ENCODE measurements around the gene ZNF625.

The ZNF625 gene

DNA sequence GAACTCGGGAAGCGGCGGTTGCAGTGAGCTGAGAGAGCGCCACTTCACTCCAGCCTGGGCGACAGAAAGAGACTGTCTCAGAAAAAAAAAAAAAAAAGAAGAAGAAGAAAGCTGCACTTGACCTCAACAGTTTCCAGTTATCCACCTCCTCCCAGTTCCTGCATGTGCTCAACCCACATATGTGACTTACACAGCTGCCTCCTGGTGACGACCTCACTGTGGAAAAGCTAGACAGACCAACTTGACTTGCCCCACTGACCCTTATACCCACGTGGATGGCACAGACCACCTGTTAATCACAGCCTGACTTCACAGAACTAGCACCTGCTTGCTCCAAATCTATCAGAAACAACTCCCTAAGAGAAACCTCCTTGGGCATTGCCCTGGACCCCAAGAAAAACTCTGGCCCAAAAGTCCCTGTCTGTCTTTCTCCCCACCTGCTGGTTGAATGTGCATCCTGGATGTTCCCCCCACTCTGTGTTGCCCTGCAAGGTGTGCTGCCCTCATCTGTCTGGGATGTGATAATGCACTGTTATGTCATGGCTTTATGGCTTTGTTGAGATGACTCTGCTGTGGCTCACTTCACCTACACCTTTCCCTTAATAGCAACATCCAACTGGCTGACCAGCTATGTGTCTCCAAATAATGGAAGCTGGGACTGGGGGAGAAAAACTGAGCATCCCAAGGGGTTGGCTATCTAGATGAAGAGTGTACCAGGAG, 19.2 kb downstream of the ZNF625 start:
- no peak for DNase-seq (ENCODE audit: low spot score)
- TF ChIP-seq, protein P1, sequence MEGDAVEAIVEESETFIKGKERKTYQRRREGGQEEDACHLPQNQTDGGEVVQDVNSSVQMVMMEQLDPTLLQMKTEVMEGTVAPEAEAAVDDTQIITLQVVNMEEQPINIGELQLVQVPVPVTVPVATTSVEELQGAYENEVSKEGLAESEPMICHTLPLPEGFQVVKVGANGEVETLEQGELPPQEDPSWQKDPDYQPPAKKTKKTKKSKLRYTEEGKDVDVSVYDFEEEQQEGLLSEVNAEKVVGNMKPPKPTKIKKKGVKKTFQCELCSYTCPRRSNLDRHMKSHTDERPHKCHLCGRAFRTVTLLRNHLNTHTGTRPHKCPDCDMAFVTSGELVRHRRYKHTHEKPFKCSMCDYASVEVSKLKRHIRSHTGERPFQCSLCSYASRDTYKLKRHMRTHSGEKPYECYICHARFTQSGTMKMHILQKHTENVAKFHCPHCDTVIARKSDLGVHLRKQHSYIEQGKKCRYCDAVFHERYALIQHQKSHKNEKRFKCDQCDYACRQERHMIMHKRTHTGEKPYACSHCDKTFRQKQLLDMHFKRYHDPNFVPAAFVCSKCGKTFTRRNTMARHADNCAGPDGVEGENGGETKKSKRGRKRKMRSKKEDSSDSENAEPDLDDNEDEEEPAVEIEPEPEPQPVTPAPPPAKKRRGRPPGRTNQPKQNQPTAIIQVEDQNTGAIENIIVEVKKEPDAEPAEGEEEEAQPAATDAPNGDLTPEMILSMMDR (IDR thresholded peaks at IDR 0.05; ENCODE audit: extremely low read depth, missing control alignments), result no peak

DNA sequence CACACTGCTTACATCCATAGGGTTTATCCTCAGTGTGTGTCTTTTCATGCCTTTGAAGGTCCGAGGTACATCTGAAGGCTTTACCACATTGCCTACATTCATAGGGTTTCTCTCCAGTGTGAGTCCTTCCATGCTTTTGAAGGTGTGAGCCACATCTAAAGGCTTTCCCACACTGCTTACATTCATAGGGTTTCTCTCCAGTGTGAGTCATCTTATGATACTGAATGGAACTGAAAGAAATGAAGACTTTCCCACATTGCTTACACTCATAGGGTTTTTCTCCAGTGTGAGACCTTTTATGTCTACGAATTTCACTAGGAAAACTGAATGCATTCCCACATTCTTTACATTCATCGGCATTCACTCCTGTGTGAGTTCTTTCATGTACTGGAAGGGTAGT, 23.5 kb downstream of the ZNF625 start:
- TF ChIP-seq, protein P1 (IDR thresholded peaks at IDR 0.05; ENCODE audit: extremely low read depth, missing control alignments), result no peak
- no peak for DNase-seq (ENCODE audit: low spot score)

DNA sequence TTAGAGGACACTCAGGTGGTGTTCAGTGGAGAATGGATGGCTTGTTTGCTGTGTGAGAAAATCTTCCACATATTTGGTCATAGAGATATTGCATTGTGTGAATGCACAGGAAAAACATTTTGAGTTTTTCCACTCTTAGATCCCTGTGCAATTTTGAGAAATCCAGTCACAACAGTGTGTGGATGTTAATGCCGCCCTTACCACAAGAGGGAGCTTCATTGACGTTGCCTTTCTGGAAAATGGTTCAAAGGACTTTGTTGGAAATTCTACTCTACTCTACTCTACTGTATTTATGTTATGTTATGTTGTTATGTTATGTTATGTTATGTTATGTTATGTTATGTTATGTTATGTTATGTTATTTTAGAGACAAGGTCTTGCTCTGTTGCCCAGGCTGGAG, 29.8 kb downstream of the ZNF625 start:
- DNase-seq (ENCODE audit: low spot score), result no peak
- TF ChIP-seq, protein P1 (IDR thresholded peaks at IDR 0.05; ENCODE audit: extremely low read depth, missing control alignments), result no peak

DNA sequence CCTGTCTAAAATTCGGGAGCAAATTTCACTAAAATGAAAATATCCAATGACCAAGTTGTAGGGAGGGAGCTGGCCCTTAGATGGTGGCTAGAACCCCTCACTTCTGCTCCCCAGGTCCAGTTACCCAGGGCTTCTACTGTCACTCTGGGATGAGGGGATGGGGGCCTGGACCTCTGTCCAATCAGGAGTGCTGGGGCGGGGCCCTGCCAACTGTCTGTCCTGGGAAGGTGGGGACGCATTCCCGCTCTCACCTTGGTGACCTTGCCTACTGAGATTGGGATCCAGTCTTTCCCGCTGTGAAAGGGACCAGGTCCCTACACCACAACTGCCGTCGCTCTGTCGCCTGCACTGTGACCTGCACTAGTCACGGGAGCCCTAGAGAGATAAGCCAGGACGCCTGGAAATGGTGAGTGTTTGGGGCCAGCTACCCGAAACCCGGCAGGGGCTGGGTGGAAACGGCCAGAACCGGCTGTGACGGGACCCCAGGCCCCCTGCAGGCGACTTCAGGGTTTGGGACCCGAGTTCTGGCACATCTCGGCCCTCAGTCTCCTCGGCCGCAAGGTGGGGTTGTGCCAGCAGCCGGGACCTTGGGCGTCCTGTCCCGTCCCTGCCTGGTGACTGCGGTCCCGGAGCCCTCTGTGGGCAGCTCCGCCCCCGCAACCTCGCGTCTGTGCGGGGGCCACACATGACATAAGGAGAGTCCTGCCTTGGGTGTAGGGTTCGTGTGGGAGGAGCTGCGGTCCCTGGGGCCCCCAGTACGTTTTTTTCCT, 39.1 kb downstream of the ZNF625 start:
- no peak for DNase-seq (ENCODE audit: low spot score)
- TF ChIP-seq, protein P1 (IDR thresholded peaks at IDR 0.05; ENCODE audit: extremely low read depth, missing control alignments), result no peak

DNA sequence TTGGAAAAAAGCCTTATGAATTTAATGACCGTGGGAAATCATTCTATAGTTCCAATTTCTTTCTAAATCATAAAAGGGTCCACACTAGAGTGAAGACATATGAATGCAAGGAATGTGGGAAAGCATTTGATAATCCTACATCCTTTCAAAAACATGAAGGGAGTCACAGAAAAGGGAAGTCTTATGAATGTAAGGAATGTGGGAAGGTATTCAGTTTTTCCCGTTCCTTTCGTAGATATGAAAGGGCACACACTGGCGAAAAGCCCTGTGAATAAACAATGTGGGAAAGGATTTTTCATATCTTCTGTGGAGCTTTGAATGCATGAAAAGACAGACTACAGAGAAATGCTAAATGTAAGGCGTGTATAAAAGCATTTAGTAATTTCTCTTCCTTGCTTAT, 43.4 kb downstream of the ZNF625 start:
- TF ChIP-seq, protein P1 (IDR thresholded peaks at IDR 0.05; ENCODE audit: extremely low read depth, missing control alignments), result no peak
- DNase-seq (ENCODE audit: low spot score), result no peak

DNA sequence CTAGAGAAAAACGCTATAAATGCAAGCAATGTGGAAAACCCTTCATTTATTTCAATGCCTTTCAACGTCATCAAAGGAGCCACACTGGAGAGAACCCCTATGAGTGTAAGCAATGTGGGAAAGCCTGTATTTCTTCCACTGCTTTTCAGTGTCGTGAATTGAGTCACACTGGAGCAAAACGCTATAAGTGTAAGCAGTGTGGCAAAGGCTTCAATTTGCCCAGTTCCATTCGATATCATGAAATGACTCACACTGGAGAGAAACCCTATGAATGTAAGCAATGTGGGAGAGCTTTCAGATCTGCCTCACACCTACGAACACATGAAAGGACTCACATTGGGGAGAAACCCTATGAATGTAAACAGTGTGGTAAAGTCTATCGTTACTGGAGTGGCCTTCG, 43.8 kb downstream of the ZNF625 start:
- no peak for DNase-seq (ENCODE audit: low spot score)

More for the DNA sequence above, 43.8 kb downstream of the ZNF625 start:
- TF ChIP-seq, protein P1 (IDR thresholded peaks at IDR 0.05; ENCODE audit: extremely low read depth, missing control alignments), result no peak

Data from GM20000 (cell line).